Upper lobe of left lung (tissue), 4 donors: Measurements from ENCODE around the gene DIPK1A.

Experiments used
- EP300 ChIP-seq, 4 donors: sonication (generic); formaldehyde crosslinking; IDR thresholded peaks; one replicate each; pipeline ENCODE4 v1.5.1; 2017; ENCODE audit warnings: antibody characterized with exemption in 4 of 4, control low read depth in 2 of 4
- POLR2AphosphoS5 ChIP-seq, 2 donors: sonication (generic); formaldehyde crosslinking; IDR thresholded peaks; one replicate each; pipeline ENCODE4 v1.5.1; 2017; ENCODE audit warnings: antibody characterized with exemption in 2 of 2

GRCh38 chr1:92992877-92993276 is 31.6 kb upstream of the DIPK1A start:
- TF ChIP-seq POLR2AphosphoS5 (IDR thresholded peaks at IDR 0.05) = no peak
- no peak for TF ChIP-seq EP300 (IDR thresholded peaks at IDR 0.05)
